ENCODE data around the gene MED13L.
A peak's percentile ranks its signal among the peaks of the same experiment; 100 is the strongest.

Gene MED13L

GRCh38 chr12:116090516-116090915 is 187.0 kb downstream of the MED13L start:
- DNase-seq (ENCODE audit: low read depth in 2 of 2) = no peak

- DNase-seq (ENCODE audit: low read depth in 2 of 2) = no peak
Measured at GRCh38 chr12:116089080-116089479, 188.4 kb downstream of the MED13L start.

GRCh38 chr12:116087962-116088361 is 189.5 kb downstream of the MED13L start:
- no peak for DNase-seq (ENCODE audit: low read depth in 2 of 2)

- DNase-seq (ENCODE audit: low read depth in 2 of 2) = no peak
Measured at GRCh38 chr12:116087399-116087798, 190.1 kb downstream of the MED13L start.

- no peak for DNase-seq (ENCODE audit: low read depth in 2 of 2)
Measured at GRCh38 chr12:116080415-116080814, 197.1 kb downstream of the MED13L start.

GRCh38 chr12:116078396-116078795 is 199.1 kb downstream of the MED13L start:
- no peak for DNase-seq (ENCODE audit: low read depth in 2 of 2)

GRCh38 chr12:116077431-116077830 is 200.1 kb downstream of the MED13L start:
- no peak for DNase-seq (ENCODE audit: low read depth in 2 of 2)

- DNase-seq (ENCODE audit: low read depth in 2 of 2) = no peak
Measured at GRCh38 chr12:116076399-116076798, 201.1 kb downstream of the MED13L start.

GRCh38 chr12:116074686-116075085 is 202.8 kb downstream of the MED13L start:
- no peak for DNase-seq (ENCODE audit: low read depth in 2 of 2)

- no peak for DNase-seq (ENCODE audit: low read depth in 2 of 2)
Measured at GRCh38 chr12:116071555-116072230, 205.8 kb downstream of the MED13L start.

- DNase-seq (ENCODE audit: low read depth in 2 of 2) = no peak
Measured at GRCh38 chr12:116070444-116070843, 207.0 kb downstream of the MED13L start.

- DNase-seq (ENCODE audit: low read depth in 2 of 2) = no peak
Measured at GRCh38 chr12:116069943-116070342, 207.6 kb downstream of the MED13L start.

GRCh38 chr12:116068853-116069252 is 208.6 kb downstream of the MED13L start:
- DNase-seq (ENCODE audit: low read depth in 2 of 2) = no peak

- no peak for DNase-seq (ENCODE audit: low read depth in 2 of 2)
Measured at GRCh38 chr12:116068371-116068770, 209.1 kb downstream of the MED13L start.

GRCh38 chr12:116067892-116068291 is 209.6 kb downstream of the MED13L start:
- DNase-seq (ENCODE audit: low read depth in 2 of 2) = no peak

- DNase-seq (ENCODE audit: low read depth in 2 of 2) = peak in 1 of 2 donors; percentile 21
Measured at GRCh38 chr12:116066381-116067230, 210.9 kb downstream of the MED13L start.

GRCh38 chr12:116065606-116066005 is 211.9 kb downstream of the MED13L start:
- no peak for DNase-seq (ENCODE audit: low read depth in 2 of 2)

- no peak for DNase-seq (ENCODE audit: low read depth in 2 of 2)
Measured at GRCh38 chr12:116064493-116064892, 213.0 kb downstream of the MED13L start.

- no peak for DNase-seq (ENCODE audit: low read depth in 2 of 2)
Measured at GRCh38 chr12:116062698-116063097, 214.8 kb downstream of the MED13L start.

GRCh38 chr12:116060764-116061163 is 216.7 kb downstream of the MED13L start:
- no peak for DNase-seq (ENCODE audit: low read depth in 2 of 2)

- no peak for DNase-seq (ENCODE audit: low read depth in 2 of 2)
Measured at GRCh38 chr12:116059904-116060303, 217.6 kb downstream of the MED13L start.

- DNase-seq (ENCODE audit: low read depth in 2 of 2) = no peak
Measured at GRCh38 chr12:116058574-116058973, 218.9 kb downstream of the MED13L start.

GRCh38 chr12:116057356-116057755 is 220.1 kb downstream of the MED13L start:
- no peak for DNase-seq (ENCODE audit: low read depth in 2 of 2)

Data from activated CD8-positive, alpha-beta memory T cell treated with anti-CD3 and anti-CD28 coated beads for 4 hours (primary cell).